ENCODE measurements around the gene KRTAP16-1.

DNA sequence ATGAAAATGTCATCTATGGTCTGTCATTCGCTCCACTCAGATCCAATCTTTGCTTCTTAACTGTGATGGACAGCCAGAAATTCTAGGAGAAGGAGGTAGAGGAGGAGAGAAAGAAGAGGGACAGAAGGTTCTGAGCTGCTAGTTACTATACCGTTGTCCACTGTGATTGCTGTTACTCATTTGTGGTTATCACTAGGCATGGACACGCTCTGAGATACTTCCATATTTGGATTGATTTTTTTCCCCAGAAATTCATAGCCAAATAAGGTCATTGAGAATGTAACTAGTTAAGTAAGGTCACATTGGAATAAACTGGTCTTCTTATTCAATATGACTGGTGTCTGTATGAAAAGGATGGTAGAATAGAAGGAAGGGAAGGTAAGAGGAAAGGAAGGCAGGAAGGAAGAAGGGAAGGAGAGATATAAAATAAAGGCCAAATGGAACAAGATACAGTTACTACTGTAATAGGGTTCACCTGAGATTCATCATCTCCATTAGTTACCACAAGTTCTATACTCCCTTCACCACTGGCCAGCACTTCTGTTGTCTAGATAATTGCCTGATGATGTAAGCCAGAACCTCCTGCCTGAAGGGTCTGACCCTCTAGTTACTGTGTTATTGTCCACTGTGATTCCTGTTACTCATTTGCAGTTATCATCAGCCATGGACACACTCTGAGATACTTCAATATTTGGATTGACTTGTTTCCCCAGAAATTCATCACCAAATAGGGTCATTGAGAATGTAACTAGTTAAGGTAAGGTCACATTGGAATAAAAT lies 30.7 kb downstream of the KRTAP16-1 start:
- TF ChIP-seq EZH2 (IDR thresholded peaks at IDR 0.05; ENCODE audit: borderline replicate concordance, insufficient read depth, low read depth, low read length, poor library complexity, severe bottlenecking), result no peak
- TF ChIP-seq, protein P1, sequence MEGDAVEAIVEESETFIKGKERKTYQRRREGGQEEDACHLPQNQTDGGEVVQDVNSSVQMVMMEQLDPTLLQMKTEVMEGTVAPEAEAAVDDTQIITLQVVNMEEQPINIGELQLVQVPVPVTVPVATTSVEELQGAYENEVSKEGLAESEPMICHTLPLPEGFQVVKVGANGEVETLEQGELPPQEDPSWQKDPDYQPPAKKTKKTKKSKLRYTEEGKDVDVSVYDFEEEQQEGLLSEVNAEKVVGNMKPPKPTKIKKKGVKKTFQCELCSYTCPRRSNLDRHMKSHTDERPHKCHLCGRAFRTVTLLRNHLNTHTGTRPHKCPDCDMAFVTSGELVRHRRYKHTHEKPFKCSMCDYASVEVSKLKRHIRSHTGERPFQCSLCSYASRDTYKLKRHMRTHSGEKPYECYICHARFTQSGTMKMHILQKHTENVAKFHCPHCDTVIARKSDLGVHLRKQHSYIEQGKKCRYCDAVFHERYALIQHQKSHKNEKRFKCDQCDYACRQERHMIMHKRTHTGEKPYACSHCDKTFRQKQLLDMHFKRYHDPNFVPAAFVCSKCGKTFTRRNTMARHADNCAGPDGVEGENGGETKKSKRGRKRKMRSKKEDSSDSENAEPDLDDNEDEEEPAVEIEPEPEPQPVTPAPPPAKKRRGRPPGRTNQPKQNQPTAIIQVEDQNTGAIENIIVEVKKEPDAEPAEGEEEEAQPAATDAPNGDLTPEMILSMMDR (IDR thresholded peaks at IDR 0.05), result no peak

Data from B cell (primary cell).